Measurements from ENCODE around the gene EIF2AK3. TPM values are rescaled to one million over a fixed set of nuclear protein-coding genes. Genes with fewer than 3 reads are reported as not detected.

Gene EIF2AK3
- total RNA-seq, 2 donors from 2014 or later, result 21.4 to 39.1 TPM

- intact Hi-C loops (cut with DNase I), result no loop called here
- H3K4me1 ChIP-seq (replicated peaks), result no peaks in the 10 kb centered on the region
- no peak overlapping the region for H3K27ac ChIP-seq
- no peak overlapping the region for H3K4me3 ChIP-seq
- no peaks in the 10 kb centered on the region for H3K36me3 ChIP-seq
- WGBS, result 53% methylated on average over 6 of the region's 6 CpGs
- H3K9me3 ChIP-seq, result no peaks in the 10 kb centered on the region
- DNase-seq (ENCODE audit: low spot score), result no peak
- no peak for TF ChIP-seq POLR2AphosphoS5 (IDR thresholded peaks at IDR 0.05)
- TF ChIP-seq, protein P1, sequence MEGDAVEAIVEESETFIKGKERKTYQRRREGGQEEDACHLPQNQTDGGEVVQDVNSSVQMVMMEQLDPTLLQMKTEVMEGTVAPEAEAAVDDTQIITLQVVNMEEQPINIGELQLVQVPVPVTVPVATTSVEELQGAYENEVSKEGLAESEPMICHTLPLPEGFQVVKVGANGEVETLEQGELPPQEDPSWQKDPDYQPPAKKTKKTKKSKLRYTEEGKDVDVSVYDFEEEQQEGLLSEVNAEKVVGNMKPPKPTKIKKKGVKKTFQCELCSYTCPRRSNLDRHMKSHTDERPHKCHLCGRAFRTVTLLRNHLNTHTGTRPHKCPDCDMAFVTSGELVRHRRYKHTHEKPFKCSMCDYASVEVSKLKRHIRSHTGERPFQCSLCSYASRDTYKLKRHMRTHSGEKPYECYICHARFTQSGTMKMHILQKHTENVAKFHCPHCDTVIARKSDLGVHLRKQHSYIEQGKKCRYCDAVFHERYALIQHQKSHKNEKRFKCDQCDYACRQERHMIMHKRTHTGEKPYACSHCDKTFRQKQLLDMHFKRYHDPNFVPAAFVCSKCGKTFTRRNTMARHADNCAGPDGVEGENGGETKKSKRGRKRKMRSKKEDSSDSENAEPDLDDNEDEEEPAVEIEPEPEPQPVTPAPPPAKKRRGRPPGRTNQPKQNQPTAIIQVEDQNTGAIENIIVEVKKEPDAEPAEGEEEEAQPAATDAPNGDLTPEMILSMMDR (IDR thresholded peaks at IDR 0.05), result no peak
- TF ChIP-seq POLR2A (IDR thresholded peaks at IDR 0.05), result no peak
- no peaks in the 10 kb centered on the region for H3K27me3 ChIP-seq (replicated peaks; ENCODE audit: insufficient read depth)
Observed at GRCh38 chr2:88537640-88538039, 89.6 kb downstream of the EIF2AK3 start.

DNA sequence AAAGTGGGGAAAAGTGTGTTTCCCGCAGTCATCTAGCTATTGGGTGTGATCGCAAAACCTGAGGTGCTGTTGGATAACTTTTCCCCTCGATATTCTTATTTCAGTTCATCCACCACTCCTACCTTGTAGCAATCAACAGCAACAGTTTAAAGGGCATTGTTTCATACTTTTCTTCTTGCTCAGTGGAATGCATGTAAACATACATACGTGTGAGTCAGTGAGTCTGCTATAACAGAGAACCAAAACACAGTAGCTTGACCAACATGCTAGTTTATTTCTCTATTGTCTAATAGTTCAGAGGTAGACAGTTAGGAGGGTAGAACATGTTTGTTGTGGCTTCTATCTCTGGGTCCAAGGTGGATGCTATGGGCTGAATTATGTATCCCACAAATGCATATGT lies 97.2 kb downstream of the EIF2AK3 start:
- intact Hi-C loops (cut with DNase I), result no loop called here
- Histone ChIP-seq H3K9me3 (no peaks in the 10 kb centered on the region), H3K4me3 (no peak overlapping the region), H3K4me1 (replicated peaks) (no peaks in the 10 kb centered on the region), H3K27ac (no peak overlapping the region), H3K36me3 (no peaks in the 10 kb centered on the region), H3K27me3 (replicated peaks; ENCODE audit: insufficient read depth) (no peaks in the 10 kb centered on the region)
- TF ChIP-seq, protein P1 (IDR thresholded peaks at IDR 0.05), result no peak
- TF ChIP-seq POLR2A (IDR thresholded peaks at IDR 0.05), result no peak
- no peak for TF ChIP-seq POLR2AphosphoS5 (IDR thresholded peaks at IDR 0.05)
- DNase-seq (ENCODE audit: low spot score), result no peak
- 78% methylated on average over 4 of the region's 4 CpGs for WGBS

- intact Hi-C loops (cut with DNase I), result no loop called here
- H3K4me1 ChIP-seq (replicated peaks), result no peaks in the 10 kb centered on the region
- no peak overlapping the region for H3K4me3 ChIP-seq
- no peak for DNase-seq (ENCODE audit: low spot score)
- no peaks in the 10 kb centered on the region for H3K9me3 ChIP-seq
- TF ChIP-seq, protein P1 (IDR thresholded peaks at IDR 0.05), result no peak
- H3K36me3 ChIP-seq, result no peaks in the 10 kb centered on the region
- WGBS, result 87% methylated on average over 2 of the region's 2 CpGs
- no peaks in the 10 kb centered on the region for H3K27me3 ChIP-seq (replicated peaks; ENCODE audit: insufficient read depth)
- no peak overlapping the region for H3K27ac ChIP-seq
Observed at GRCh38 chr2:88521445-88522073, 105.7 kb downstream of the EIF2AK3 start.

DNA sequence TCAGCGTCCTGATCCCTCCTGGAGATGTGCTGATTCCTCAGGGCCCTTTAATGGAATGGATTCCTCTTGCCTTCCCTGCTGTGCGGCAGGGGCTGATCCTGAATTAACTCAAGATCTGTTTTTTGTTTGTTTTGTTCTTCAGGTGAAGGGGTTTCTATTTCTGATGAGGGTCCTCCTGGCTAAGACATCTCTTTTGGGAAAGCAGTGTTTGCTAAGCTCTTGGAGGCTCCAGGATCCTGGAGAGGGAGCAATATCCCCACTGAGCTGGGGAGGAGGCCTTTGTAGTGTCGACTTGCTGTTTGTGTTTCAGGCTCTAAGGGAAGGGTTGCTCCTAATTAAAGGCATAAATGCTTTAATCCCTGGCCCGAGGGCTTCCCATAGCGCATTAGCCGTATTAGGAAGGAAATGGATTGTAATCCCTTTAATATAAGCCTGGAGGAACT lies 109.5 kb downstream of the EIF2AK3 start:
- Histone ChIP-seq H3K36me3 (no peaks in the 10 kb centered on the region), H3K27me3 (replicated peaks; ENCODE audit: insufficient read depth) (no peaks in the 10 kb centered on the region), H3K4me3 (no peak overlapping the region), H3K9me3 (no peaks in the 10 kb centered on the region), H3K4me1 (replicated peaks) (no peaks in the 10 kb centered on the region), H3K27ac (no peak overlapping the region)
- no peak for DNase-seq (ENCODE audit: low spot score)
- 24% methylated on average over 6 of the region's 6 CpGs for WGBS
- intact Hi-C loops (cut with DNase I), result no loop called here
- TF ChIP-seq POLR2A (IDR thresholded peaks at IDR 0.05), result no peak
- TF ChIP-seq, protein P1 (IDR thresholded peaks at IDR 0.05), result no peak
- no peak for TF ChIP-seq POLR2AphosphoS5 (IDR thresholded peaks at IDR 0.05)

Other genes starting within 250 kb of the EIF2AK3 start
- under 1 TPM in 1 of 2 donors, not detected in 1; 0.40 TPM for gene FOXI3, start 174.8 kb downstream of the EIF2AK3 start, total RNA-seq
- gene RPIA, start 64.2 kb upstream of the EIF2AK3 start, total RNA-seq, result 10 to 100 TPM in 1 of 2 donors, 1 to 10 TPM in 1; 8.2 to 12.2 TPM